G401 (cell line): Measurements from ENCODE around the gene ACACA. TPM values are rescaled to one million over a fixed set of nuclear protein-coding genes. Genes with fewer than 3 reads are reported as not detected.
A peak's percentile ranks its signal among the peaks of the same experiment; 100 is the strongest.

Experiments
- DNase-seq: peaks from one replicate; pipeline ENCODE4 v3.0.0-alpha.2; 2015; ENCODE audit warnings: low spot score
- in situ Hi-C: cut with HindIII; loops from 2 replicates; pipeline ENCODE4 v1.10.0; 2016; ENCODE audit warnings: low sequenced_read_pairs, mixed read lengths
- total RNA-seq: library from RNA; depleted of rRNA; stranded (reverse); fragments of >200 nt; shearing (Covaris generic); gene quantifications from 2 replicates; pipeline ENCODE4 v1.2.3, GENCODE V29; 2014

Gene ACACA
- total RNA-seq, 1 experiment from 2014 or later: 128 TPM

DNA sequence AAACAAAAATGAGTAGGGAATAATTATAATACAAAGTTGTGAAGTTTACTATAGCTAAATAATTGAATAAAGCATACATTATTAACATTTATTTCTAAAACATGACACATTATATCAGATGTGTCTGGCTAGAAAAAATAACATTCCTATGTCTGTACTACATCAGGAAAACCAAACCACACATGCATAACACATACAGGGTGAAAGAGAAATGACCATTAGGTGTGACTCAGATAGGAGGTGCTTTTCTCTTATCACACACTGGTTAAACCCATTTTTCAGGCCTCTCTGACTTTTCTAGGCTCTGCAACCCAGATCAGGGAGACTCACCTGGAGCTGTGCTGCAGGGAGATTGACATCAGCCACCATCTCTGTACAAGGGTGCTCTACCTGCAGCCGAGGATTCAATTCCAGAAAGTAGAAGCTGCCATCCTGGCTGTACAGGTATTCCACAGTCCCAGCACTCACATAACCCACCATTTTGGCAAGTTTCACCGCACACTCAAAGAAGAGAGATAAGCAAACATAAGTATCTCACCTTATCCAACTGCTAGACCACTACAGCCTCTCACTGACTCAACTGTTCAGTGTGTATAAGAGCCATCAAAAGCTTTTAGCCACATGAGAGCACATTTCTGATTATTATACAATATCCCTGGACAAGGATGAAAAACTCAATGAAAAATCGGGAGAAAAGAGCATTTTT, 147.5 kb downstream of the ACACA start:
- DNase-seq: no peak
- in situ Hi-C loops: no loop called here

GRCh38 chr17:37256627-37257026, 150.0 kb downstream of the ACACA start:
- in situ Hi-C loops: no loop called here
- no peak for DNase-seq

DNA sequence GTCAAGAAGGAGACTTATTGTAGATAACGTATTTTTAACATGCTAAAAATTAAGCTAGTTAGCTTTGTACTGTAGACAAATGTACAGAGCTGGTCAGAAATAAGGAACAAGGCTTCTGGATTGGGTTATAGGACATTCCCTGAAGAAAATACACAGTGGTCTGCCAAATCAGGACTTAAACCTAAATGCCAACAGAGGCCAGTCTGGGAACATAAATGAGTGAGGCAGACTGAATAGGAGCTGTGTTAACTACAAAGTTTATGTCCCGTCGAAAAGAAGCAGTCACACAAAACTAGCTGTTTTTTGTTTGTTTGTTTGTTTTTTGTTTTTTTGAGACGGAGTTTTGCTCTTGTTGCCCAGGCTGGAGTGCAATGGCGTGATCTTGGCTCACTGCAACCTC, 151.2 kb downstream of the ACACA start:
- DNase-seq: peak; percentile 5
- in situ Hi-C loops: no loop called here

GRCh38 chr17:37247825-37248224, 158.8 kb downstream of the ACACA start:
- DNase-seq: no peak
- in situ Hi-C loops: no loop called here

DNA sequence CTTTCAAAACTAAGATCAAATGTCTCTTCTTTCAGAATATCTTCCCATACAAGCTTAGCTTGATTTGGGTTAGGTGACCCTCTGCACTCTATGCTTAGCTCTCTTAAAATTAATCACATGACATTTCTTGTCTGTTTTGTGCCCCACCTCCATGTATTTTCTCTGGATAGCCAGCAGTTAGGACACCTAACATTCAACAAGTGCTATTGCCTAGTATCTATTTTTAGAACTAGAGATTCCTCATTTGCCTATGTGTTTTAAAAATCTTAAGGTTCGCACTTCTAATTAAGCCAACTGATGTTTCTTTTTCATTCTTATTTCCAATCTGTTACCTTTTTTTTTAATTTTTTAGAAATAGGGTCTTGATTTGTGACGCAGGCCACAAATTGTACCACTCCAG, 160.6 kb downstream of the ACACA start:
- DNase-seq: no peak
- in situ Hi-C loops: no loop called here

- in situ Hi-C loops: no loop called here
- no peak for DNase-seq
Measured at GRCh38 chr17:37240381-37240780, 166.3 kb downstream of the ACACA start.

DNA sequence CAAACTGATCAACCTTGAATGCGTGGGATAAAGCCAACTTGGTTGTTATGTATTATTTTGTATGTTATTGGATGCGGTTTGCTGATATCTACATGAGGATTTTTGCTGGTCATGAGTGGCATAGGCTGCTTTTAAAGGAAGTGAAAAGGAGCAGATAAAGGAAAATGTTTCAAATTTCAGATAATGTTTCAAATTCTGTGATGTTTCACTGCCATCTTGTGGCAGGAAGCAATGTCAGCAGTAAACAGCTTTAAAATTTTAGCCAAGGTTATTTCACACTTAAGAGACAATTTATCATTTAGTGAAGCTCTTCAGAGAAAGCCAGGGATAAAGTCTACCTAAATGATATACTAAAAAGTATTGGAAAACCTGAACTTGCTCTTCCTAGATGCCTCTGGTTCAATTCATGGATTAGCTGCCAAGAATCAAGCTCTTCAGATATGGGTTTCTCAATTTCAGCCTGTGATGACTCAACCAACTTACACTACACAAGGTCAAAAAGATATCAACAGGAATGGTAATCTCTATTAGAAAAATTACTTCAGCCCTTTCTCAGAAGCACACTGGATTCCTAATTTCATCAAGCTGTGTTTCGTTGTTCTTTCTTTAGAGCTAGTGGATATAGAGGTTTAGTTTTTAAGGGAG, 166.8 kb downstream of the ACACA start:
- in situ Hi-C loops: no loop called here
- DNase-seq: peak; percentile 45

GRCh38 chr17:37234106-37234505, 172.5 kb downstream of the ACACA start:
- no peak for DNase-seq
- in situ Hi-C loops: no loop called here

DNA sequence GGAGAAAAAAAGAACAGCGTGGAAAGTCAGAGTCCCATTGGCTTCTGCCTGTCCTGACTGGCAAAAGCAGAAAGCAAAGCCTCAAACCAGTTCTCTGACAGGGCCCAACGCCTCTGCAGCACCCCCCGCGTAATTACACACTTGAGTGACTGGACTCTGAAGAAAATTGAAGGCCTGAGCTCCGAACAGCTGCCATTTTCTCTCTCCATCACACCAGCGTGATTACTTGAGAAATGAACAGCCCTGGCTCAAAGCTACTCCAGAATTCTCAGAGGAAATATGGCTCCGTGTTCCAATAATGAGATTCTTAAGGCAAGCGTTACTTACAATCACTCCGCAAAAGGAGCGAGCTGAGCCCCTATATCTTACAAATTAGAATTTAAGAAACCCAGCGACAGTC, 173.6 kb downstream of the ACACA start:
- in situ Hi-C loops: no loop called here
- no peak for DNase-seq

- in situ Hi-C loops: no loop called here
- no peak for DNase-seq
Measured at GRCh38 chr17:37231887-37232286, 174.7 kb downstream of the ACACA start.

- in situ Hi-C loops: no loop called here
- no peak for DNase-seq
Measured at GRCh38 chr17:37230633-37231032, 176.0 kb downstream of the ACACA start.

GRCh38 chr17:37225465-37225864, 181.2 kb downstream of the ACACA start:
- DNase-seq: peak; percentile 23
- in situ Hi-C loops: no loop called here

- no peak for DNase-seq
- in situ Hi-C loops: no loop called here
Measured at GRCh38 chr17:37221865-37222264, 184.8 kb downstream of the ACACA start.

DNA sequence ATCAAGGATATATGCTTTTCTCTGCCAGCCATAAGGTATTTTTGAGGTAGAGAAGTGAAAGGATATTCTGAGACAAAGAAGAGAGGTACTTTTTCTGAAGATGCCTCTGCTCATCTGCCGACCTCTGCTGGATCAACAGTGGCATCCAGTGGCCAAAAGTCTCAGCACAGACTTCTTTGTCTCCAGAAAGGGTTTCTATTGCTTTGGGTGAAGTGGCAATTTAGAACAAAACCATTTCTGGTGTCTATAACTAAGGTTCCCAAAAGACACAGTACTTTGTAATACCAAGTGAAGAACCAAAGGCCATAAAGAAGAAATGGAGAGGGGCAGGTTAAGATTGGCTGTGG, 186.1 kb downstream of the ACACA start:
- in situ Hi-C loops: no loop called here
- DNase-seq: peak; percentile 24

DNA sequence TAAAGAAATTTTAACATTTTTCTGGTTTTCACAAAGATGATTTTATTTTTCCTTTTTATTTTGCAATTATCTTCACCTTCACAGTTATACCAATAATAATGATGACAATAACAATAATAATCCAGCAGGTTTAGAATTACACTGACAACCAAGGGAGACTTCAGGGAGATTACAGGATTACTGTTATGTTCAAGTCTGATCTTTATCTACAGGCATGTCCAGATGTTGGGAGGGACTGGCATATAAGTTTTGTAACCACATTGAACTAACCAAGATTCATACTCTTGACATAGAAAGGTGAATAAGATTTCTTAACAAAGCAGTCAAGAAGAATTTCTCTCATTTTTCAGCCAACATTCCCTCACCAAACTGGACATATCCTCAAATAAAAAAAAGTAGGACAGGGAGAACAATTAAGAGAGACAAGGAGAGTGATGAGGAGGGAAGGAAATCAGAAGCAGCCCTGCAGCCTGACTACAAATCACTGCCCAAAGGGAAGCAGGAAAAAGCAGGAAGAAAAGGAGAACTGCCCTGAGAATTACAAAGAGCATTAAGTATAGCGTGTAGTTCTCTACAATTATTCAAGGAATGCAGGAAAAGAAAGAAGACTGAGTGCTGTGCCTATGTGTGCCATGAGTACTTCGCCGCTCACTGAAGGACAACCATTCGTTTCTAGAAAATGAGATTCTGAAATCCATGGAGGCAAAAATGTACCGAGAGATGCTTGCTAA, 186.6 kb downstream of the ACACA start:
- in situ Hi-C loops: no loop called here

DNA sequence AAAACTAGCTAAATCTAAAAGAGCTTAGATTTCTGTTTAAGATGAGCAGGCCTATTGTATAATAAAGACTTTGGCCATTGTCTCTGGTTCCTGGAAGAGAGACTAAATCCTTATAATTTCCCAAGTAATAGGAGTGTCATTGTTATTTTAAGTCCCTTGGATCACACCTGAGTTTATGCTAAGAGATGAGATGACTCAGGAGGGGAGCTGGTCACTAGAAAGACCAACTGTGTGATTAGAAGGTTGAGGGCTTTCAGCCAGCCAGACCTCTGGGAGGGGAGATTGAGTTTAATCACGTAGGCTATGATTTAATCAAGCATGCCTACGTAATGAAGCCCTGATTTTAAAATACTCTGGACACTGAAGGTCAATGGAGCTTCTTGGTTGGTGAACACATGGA, 187.8 kb downstream of the ACACA start:
- in situ Hi-C loops: no loop called here
- no peak for DNase-seq

More for the DNA sequence above, 186.6 kb downstream of the ACACA start:
- DNase-seq: no peak

GRCh38 chr17:37214416-37214815, 192.2 kb downstream of the ACACA start:
- no peak for DNase-seq
- in situ Hi-C loops: no loop called here

GRCh38 chr17:37213927-37214326, 192.7 kb downstream of the ACACA start:
- no peak for DNase-seq
- in situ Hi-C loops: no loop called here

DNA sequence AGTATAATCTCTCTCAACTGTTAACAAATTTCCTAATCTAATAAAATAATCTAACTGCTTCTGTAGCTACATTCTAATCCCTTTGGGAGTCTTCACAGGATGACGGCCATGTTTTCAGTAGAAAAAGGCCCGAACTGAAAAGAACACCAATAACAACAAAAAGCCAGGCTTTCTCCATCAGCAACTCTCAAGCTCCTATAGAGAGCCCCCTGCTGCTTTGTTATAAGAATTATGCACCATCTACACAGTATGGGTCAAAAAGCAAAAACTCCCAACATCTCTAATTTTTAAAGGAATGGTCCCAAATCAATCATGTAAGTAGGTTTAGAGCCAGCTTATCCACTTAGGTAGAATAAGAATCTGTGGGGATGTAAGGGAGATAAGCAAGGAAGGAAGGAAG, 194.5 kb downstream of the ACACA start:
- no peak for DNase-seq
- in situ Hi-C loops: no loop called here

DNA sequence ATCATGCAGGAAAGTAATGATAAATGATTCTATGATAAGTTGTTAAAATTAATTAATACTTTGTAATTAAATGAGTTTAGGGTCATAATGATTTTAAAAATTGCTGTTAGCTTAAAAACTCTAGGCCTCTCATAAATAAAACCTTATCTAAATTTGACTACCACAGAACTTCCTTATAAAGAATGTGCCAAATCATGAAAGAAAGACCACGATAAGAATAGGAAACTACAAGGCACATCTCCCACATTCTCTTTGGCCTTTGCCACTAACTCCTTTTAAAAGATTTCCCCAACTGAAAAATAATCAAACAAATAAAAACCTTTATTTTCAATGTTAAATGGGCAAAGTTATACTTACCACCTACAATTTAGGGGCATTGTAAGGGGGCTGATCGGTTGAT, 195.5 kb downstream of the ACACA start:
- DNase-seq: no peak
- in situ Hi-C loops: no loop called here

GRCh38 chr17:37207103-37207502, 199.5 kb downstream of the ACACA start:
- no peak for DNase-seq
- in situ Hi-C loops: no loop called here
